HEK293 (cell line): ENCODE measurements around the gene ADGRD2.

Experiments
- CTCF ChIA-PET: fragments of 350-600 bp; formaldehyde crosslinking; extraction: SDS; loops from one replicate; lab custom pipeline; 2021; ENCODE audit warnings: antibody characterized with exemption; lab: Yijun Ruan, JAX
- POLR2A ChIA-PET: fragments of 300-600 bp; formaldehyde crosslinking; extraction: SDS; loops from one replicate; lab custom pipeline; 2020; ENCODE audit warnings: antibody characterized with exemption, inconsistent platforms; lab: Yijun Ruan, JAX
- H3K27ac ChIP-seq: fragments of 200-500 bp; sonication (Bioruptor generic); 2 replicates; pipeline ENCODE4 v1.5.1; 2014; ENCODE audit warnings: low read depth, low read length, control low read depth, inconsistent platforms; ENCODE audit errors: extremely low read depth
- H3K36me3 ChIP-seq, 2 experiments: fragments of 200-500 bp in 1 of 2; sonication (Bioruptor generic) in 1 of 2; 1 replicate in 1 of 2; 2 replicates in 1 of 2; pipeline ENCODE4 v1.5.1; 2014 to 2017; ENCODE audit warnings: inconsistent platforms in 2 of 2, low read length in 2 of 2; ENCODE audit not compliant: control insufficient read depth in 2 of 2, insufficient read depth in 1 of 2
- H3K4me1 ChIP-seq: fragments of 200-500 bp; sonication (Bioruptor generic); 2 replicates; pipeline ENCODE4 v1.5.1; 2014; ENCODE audit warnings: mild to moderate bottlenecking, low read length, inconsistent platforms; ENCODE audit not compliant: control insufficient read depth, insufficient read depth
- H3K4me3 ChIP-seq: 2 replicates; pipeline ENCODE4 v1.5.1; 2011; ENCODE audit warnings: low read depth, mild to moderate bottlenecking, control low read depth, low read length, moderate library complexity
- H3K9me3 ChIP-seq: fragments of 200-500 bp; sonication (Bioruptor generic); 2 replicates; pipeline ENCODE4 v1.5.1; 2014; ENCODE audit warnings: low read depth, low read length, inconsistent platforms; ENCODE audit not compliant: control insufficient read depth, insufficient read depth
- BCL11B ChIP-seq: fragments of 450-650 bp; formaldehyde crosslinking; IDR thresholded peaks from 2 replicates; pipeline ENCODE4 v1.5.1; 2016; ENCODE audit warnings: low read depth, missing biosample characterization, missing genetic modification characterization
- IKZF3 ChIP-seq: fragments of 450-650 bp; IDR thresholded peaks from 2 replicates; pipeline ENCODE4 v1.5.0; 2018; ENCODE audit warnings: missing biosample characterization, mild to moderate bottlenecking, missing genetic modification characterization, moderate library complexity
- SP3 ChIP-seq: fragments of 450-650 bp; formaldehyde crosslinking; IDR thresholded peaks from 2 replicates; pipeline ENCODE4 v1.5.1; 2016; ENCODE audit warnings: missing biosample characterization, missing genetic modification characterization
- TCF7L2 ChIP-seq: IDR thresholded peaks from 2 replicates; pipeline ENCODE4 v1.6.1; 2011; ENCODE audit warnings: low read depth, mild to moderate bottlenecking, inconsistent platforms, low read length, moderate library complexity, borderline replicate concordance
- ZFHX2 ChIP-seq: fragments of 450-650 bp; formaldehyde crosslinking; conservative IDR thresholded peaks from 2 replicates; pipeline ENCODE4 v1.5.1; 2016; ENCODE audit warnings: missing biosample characterization, missing genetic modification characterization
- ZNF16 ChIP-seq: fragments of 450-650 bp; formaldehyde crosslinking; IDR thresholded peaks from 2 replicates; pipeline ENCODE4 v1.5.1; 2016; ENCODE audit warnings: low read depth, missing biosample characterization, missing genetic modification characterization
- ZNF19 ChIP-seq: fragments of 450-650 bp; formaldehyde crosslinking; IDR thresholded peaks from 2 replicates; pipeline ENCODE4; 2016; ENCODE audit warnings: missing biosample characterization, missing genetic modification characterization, low read depth
- ZNF214 ChIP-seq: fragments of 450-650 bp; formaldehyde crosslinking; IDR thresholded peaks from 2 replicates; pipeline ENCODE4 v1.5.1; 2017; ENCODE audit warnings: missing biosample characterization, mild to moderate bottlenecking, missing genetic modification characterization, borderline replicate concordance
- ZNF221 ChIP-seq: fragments of 450-650 bp; formaldehyde crosslinking; IDR thresholded peaks from 2 replicates; pipeline ENCODE4 v1.5.1; 2017; ENCODE audit warnings: missing biosample characterization, missing genetic modification characterization, borderline replicate concordance
- ZNF24 ChIP-seq: fragments of 450-650 bp; formaldehyde crosslinking; IDR thresholded peaks from 2 replicates; pipeline ENCODE4 v1.5.1; 2016; ENCODE audit warnings: missing biosample characterization, missing genetic modification characterization
- ZNF426 ChIP-seq: fragments of 450-650 bp; formaldehyde crosslinking; IDR thresholded peaks from 2 replicates; pipeline ENCODE4 v1.5.1; 2017; ENCODE audit warnings: missing biosample characterization, missing genetic modification characterization, mild to moderate bottlenecking, inconsistent platforms, moderate library complexity
- ZNF449 ChIP-seq: fragments of 450-650 bp; formaldehyde crosslinking; IDR thresholded peaks from 2 replicates; pipeline ENCODE4 v1.5.1; 2017; ENCODE audit warnings: missing biosample characterization, mild to moderate bottlenecking, missing genetic modification characterization, moderate library complexity
- ZNF473 ChIP-seq: fragments of 450-650 bp; formaldehyde crosslinking; IDR thresholded peaks from 2 replicates; pipeline ENCODE4 v1.5.1; 2017; ENCODE audit warnings: missing biosample characterization, missing genetic modification characterization
- ZNF510 ChIP-seq: fragments of 450-650 bp; formaldehyde crosslinking; IDR thresholded peaks from 2 replicates; pipeline ENCODE4 v1.5.1; 2018; ENCODE audit warnings: mild to moderate bottlenecking, missing genetic modification characterization, missing biosample characterization; ENCODE audit not compliant: insufficient replicate concordance
- ZNF600 ChIP-seq: fragments of 450-650 bp; formaldehyde crosslinking; IDR thresholded peaks from 2 replicates; pipeline ENCODE4 v1.5.1; 2016; ENCODE audit warnings: missing biosample characterization, missing genetic modification characterization
- ZNF629 ChIP-seq: fragments of 450-650 bp; formaldehyde crosslinking; IDR thresholded peaks from 2 replicates; pipeline ENCODE4 v1.5.1; 2017; ENCODE audit warnings: missing biosample characterization, missing genetic modification characterization
- ZNF664 ChIP-seq: fragments of 450-650 bp; formaldehyde crosslinking; IDR thresholded peaks from 2 replicates; pipeline ENCODE4 v1.5.1; 2016; ENCODE audit warnings: missing biosample characterization, missing genetic modification characterization
- ZNF707 ChIP-seq: fragments of 450-650 bp; formaldehyde crosslinking; IDR thresholded peaks from 2 replicates; pipeline ENCODE4 v1.5.1; 2016; ENCODE audit warnings: missing biosample characterization, missing genetic modification characterization
- ZXDB ChIP-seq: fragments of 450-650 bp; formaldehyde crosslinking; IDR thresholded peaks from 2 replicates; pipeline ENCODE4 v1.5.1; 2016; ENCODE audit warnings: missing biosample characterization, missing genetic modification characterization
- TF ChIP-seq, protein P1 (sequence below): fragments of 450-650 bp; formaldehyde crosslinking; IDR thresholded peaks from 2 replicates; pipeline ENCODE4 v1.5.1; 2016; ENCODE audit warnings: missing biosample characterization, missing genetic modification characterization
- TF ChIP-seq, protein P2 (sequence below): fragments of 450-650 bp; formaldehyde crosslinking; IDR thresholded peaks from 2 replicates; pipeline ENCODE4 v1.5.1; 2017; ENCODE audit warnings: missing biosample characterization, missing genetic modification characterization
- TF ChIP-seq, protein P3 (sequence below): sonication (generic); formaldehyde crosslinking; IDR thresholded peaks from 2 replicates; pipeline ENCODE4 v1.8.1; 2022; ENCODE audit warnings: mild to moderate bottlenecking, moderate library complexity, missing genetic modification reagents
- TF ChIP-seq, protein P4 (sequence below): fragments of 450-650 bp; formaldehyde crosslinking; IDR thresholded peaks from 2 replicates; pipeline ENCODE4 v1.5.1; 2016; ENCODE audit warnings: missing biosample characterization, missing genetic modification characterization

Gene ADGRD2

GRCh38 chr9:124439686-124440243 lies 10.5 kb upstream of the ADGRD2 start:
- Histone ChIP-seq H3K4me3 (no peak overlapping the region), H3K27ac (no peak overlapping the region), H3K9me3 (no peaks in the 10 kb centered on the region), H3K4me1 (no peaks in the 10 kb centered on the region), H3K36me3 (no peaks in the 10 kb centered on the region)
- TF ChIP-seq ZXDB (tag by site-specific recombination) (no peak), ZNF214 (tag by site-specific recombination) (no peak), IKZF3 (tag by site-specific recombination) (no peak), ZNF600 (tag by site-specific recombination) (no peak), ZNF707 (tag by site-specific recombination) (no peak), ZNF16 (tag by site-specific recombination) (no peak), ZNF24 (no peak)
- TF ChIP-seq, protein P1, sequence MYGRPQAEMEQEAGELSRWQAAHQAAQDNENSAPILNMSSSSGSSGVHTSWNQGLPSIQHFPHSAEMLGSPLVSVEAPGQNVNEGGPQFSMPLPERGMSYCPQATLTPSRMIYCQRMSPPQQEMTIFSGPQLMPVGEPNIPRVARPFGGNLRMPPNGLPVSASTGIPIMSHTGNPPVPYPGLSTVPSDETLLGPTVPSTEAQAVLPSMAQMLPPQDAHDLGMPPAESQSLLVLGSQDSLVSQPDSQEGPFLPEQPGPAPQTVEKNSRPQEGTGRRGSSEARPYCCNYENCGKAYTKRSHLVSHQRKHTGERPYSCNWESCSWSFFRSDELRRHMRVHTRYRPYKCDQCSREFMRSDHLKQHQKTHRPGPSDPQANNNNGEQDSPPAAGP (tag by site-specific recombination), result no peak
- ChIA-PET CTCF (interaction anchor here (0.7 kb wide), 1 partner anchor 253 kb away, joined by 4 read pairs; no protein-coding TSS in a partner anchor), POLR2A (no interaction called here)

DNA sequence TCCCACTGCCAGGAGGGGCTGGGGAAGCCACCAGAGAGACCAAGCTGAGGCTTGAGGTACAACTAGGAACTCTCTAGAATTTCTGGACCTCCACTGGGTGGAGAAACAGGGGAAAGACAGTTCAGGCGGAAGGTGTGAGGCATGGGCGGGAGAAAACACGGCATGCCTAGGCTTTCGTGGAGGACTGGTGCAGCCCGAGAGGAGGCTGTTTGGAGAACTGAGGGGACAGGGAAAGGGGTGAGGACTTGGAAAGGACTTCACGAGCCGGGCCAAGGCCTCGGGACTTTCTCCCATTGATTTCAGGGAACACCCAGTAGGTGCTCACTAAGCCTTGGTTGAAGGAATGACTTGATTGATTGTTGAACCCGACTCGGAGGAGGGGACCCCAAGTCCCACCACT lies 9.5 kb upstream of the ADGRD2 start:
- Histone ChIP-seq H3K9me3 (no peaks in the 10 kb centered on the region), H3K4me3 (no peak overlapping the region), H3K27ac (no peak overlapping the region), H3K4me1 (no peaks in the 10 kb centered on the region), H3K36me3 (no peaks in the 10 kb centered on the region)
- no peak for TF ChIP-seq BCL11B (tag by site-specific recombination)
- TF ChIP-seq, protein P2, sequence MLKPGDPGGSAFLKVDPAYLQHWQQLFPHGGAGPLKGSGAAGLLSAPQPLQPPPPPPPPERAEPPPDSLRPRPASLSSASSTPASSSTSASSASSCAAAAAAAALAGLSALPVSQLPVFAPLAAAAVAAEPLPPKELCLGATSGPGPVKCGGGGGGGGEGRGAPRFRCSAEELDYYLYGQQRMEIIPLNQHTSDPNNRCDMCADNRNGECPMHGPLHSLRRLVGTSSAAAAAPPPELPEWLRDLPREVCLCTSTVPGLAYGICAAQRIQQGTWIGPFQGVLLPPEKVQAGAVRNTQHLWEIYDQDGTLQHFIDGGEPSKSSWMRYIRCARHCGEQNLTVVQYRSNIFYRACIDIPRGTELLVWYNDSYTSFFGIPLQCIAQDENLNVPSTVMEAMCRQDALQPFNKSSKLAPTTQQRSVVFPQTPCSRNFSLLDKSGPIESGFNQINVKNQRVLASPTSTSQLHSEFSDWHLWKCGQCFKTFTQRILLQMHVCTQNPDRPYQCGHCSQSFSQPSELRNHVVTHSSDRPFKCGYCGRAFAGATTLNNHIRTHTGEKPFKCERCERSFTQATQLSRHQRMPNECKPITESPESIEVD (tag by site-specific recombination), result no peak
- TF ChIP-seq ZNF221, result no peak
- TF ChIP-seq TCF7L2, result no peak
- TF ChIP-seq, protein P3, sequence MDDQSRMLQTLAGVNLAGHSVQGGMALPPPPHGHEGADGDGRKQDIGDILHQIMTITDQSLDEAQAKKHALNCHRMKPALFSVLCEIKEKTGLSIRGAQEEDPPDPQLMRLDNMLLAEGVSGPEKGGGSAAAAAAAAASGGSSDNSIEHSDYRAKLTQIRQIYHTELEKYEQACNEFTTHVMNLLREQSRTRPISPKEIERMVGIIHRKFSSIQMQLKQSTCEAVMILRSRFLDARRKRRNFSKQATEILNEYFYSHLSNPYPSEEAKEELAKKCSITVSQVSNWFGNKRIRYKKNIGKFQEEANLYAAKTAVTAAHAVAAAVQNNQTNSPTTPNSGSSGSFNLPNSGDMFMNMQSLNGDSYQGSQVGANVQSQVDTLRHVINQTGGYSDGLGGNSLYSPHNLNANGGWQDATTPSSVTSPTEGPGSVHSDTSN, result no peak
- ChIA-PET POLR2A (no interaction called here), CTCF (interaction anchor here (0.6 to 1.5 kb wide), 3 partner anchors 21 to 191 kb away, joined by 3 to 4 read pairs (median 3); no protein-coding TSS in a partner anchor)

GRCh38 chr9:124441291-124441690 lies 9.0 kb upstream of the ADGRD2 start:
- H3K27ac ChIP-seq, result no peak overlapping the region
- H3K4me3 ChIP-seq, result no peak overlapping the region
- no peak for TF ChIP-seq ZNF426 (tag by site-specific recombination)
- no peak for TF ChIP-seq ZNF664 (tag by site-specific recombination)
- TF ChIP-seq BCL11B (tag by site-specific recombination), result no peak
- TF ChIP-seq ZNF473 (tag by site-specific recombination), result no peak
- TF ChIP-seq, protein P4, sequence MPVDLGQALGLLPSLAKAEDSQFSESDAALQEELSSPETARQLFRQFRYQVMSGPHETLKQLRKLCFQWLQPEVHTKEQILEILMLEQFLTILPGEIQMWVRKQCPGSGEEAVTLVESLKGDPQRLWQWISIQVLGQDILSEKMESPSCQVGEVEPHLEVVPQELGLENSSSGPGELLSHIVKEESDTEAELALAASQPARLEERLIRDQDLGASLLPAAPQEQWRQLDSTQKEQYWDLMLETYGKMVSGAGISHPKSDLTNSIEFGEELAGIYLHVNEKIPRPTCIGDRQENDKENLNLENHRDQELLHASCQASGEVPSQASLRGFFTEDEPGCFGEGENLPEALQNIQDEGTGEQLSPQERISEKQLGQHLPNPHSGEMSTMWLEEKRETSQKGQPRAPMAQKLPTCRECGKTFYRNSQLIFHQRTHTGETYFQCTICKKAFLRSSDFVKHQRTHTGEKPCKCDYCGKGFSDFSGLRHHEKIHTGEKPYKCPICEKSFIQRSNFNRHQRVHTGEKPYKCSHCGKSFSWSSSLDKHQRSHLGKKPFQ (tag by site-specific recombination), result no peak
- no peak for TF ChIP-seq ZNF510 (tag by site-specific recombination)
- TF ChIP-seq ZNF449, result no peak
- no peak for TF ChIP-seq SP3 (tag by site-specific recombination)
- TF ChIP-seq ZNF19, result no peak
- TF ChIP-seq ZFHX2 (tag by site-specific recombination), result no peak
- no peak for TF ChIP-seq ZNF629 (tag by site-specific recombination)
- ChIA-PET CTCF (interaction anchor here (0.6 to 1.5 kb wide), 3 partner anchors 21 to 932 kb away, joined by 3 read pairs; no protein-coding TSS in a partner anchor), POLR2A (interaction anchor here (0.7 kb wide), 1 partner anchor 34 kb away, joined by 6 read pairs; no protein-coding TSS in a partner anchor)
- no peaks in the 10 kb centered on the region for H3K36me3 ChIP-seq
- no peaks in the 10 kb centered on the region for H3K4me1 ChIP-seq
- no peaks in the 10 kb centered on the region for H3K9me3 ChIP-seq
